GM21529 (cell line): ENCODE results near the gene ALPL.
"Not testable (repeated sequence)": the region's sequence is repeated elsewhere in the genome, so short reads cannot be mapped to it uniquely, and the experiment has no call there.

Experiments
- ATAC-seq: cut with Tn5 transposase; IDR thresholded peaks from one replicate; pipeline ENCODE4 v1.9.1; 2021; ENCODE audit not compliant: unreplicated experiment

The ALPL gene

GRCh38 chr1:21509351-21510112 lies at the start of gene ALPL:
ALPL (plus strand) TSS chr1:21509423; CDS start chr1:21554082, 44,659 bp downstream.
- ATAC-seq, result no peak

- not testable (repeated sequence) for ATAC-seq
Observed at GRCh38 chr1:21465127-21465526, 44.1 kb upstream of the ALPL start.

- ATAC-seq, result not testable (repeated sequence)
Observed at GRCh38 chr1:21467946-21468345, 41.3 kb upstream of the ALPL start.

- ATAC-seq, result no peak
Observed at GRCh38 chr1:21468599-21468998, 40.6 kb upstream of the ALPL start.

DNA sequence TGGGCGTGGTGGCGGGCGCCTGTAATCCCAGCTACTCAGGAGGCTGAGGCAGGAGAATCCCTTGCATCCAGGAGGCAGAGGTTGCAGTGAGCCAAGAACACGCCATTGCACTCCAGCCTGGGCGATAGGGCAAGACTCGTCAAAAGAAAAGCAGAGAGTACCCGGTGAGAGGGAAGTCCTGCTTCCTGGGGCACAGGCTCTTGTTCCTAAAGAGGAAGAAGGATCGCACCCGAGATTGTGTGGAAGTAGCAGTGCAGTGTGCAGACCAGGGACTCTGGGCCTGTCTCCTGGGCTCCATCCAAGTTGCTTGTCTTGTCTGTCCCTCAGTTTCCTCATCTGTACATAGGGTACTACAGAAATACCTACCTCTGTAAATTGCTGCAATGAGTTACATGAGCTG lies 39.6 kb upstream of the ALPL start:
- ATAC-seq, result no peak

- no peak for ATAC-seq
Observed at GRCh38 chr1:21472861-21473260, 36.4 kb upstream of the ALPL start.

GRCh38 chr1:21478356-21478755 lies 30.9 kb upstream of the ALPL start:
- ATAC-seq, result no peak

GRCh38 chr1:21483881-21484280 lies 25.3 kb upstream of the ALPL start:
- ATAC-seq, result not testable (repeated sequence)

DNA sequence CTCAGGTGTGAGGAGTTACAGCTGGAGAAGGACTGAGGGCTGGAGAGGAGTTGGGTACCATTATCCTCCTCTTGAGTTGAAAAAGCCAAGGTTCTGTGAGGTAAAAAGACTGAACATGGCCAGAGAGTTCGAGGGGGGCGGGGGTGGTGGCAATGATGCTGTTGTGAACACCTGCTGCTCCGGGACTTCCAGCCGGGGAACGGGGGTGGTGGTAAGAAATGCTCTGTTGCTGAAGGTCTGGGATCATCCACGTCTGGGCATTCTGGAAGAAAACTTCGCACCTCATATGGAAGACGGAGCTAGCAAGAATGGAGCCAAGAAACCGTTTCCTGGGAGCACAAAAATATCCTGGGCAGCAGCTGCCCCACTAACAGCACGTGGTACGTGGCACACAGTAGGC lies 20.1 kb upstream of the ALPL start:
- no peak for ATAC-seq

DNA sequence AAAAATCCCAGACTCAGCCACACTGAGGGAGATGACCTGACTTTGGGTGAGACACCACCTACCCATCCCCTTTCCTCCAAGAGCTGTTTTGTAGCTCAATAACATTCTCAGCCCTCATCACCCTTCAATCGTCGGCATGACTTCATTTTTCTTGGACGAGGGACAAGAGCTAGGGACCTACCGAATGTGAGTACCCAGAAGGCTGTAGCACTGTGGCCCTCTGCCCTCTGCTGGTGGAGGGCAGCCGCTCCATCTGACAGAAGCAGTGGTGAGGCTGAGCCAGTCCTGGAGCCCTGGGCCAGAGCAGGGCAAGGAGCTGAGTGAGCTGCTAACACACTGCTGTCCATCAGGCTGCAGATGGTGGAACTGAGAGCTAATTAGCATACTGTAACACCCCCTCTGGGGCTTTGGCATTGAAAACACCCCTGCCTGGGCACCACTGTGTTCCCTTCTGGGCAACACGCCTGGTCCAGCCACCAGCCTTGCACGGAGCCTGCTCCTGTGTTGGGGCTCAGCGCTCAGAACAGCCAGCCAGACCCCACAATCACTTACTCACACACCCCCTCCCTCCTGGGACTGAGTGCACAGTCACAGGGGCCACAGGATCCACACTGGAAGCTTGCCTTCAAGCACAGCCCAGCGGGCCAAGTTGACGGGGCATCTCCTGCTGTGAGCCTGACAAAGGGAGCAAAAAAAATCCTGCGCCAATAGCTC lies 18.3 kb upstream of the ALPL start:
- no peak for ATAC-seq

GRCh38 chr1:21491488-21492355 lies 17.5 kb upstream of the ALPL start:
- no peak for ATAC-seq

DNA sequence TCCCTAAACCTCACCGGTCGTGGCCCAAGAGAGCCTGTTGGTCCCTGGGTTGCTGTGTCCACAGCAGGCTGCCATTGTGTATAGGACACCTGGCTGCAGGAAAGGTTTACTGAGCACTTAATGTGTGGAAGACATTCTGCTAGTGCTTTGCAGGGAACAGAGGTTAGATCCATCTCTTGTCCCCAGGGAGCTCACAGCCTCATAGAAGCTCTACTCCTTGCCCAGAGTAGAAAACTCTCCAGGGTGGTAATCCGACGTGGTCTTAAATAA lies 16.9 kb upstream of the ALPL start:
- ATAC-seq, result no peak

- no peak for ATAC-seq
Observed at GRCh38 chr1:21494196-21494595, 15.0 kb upstream of the ALPL start.

DNA sequence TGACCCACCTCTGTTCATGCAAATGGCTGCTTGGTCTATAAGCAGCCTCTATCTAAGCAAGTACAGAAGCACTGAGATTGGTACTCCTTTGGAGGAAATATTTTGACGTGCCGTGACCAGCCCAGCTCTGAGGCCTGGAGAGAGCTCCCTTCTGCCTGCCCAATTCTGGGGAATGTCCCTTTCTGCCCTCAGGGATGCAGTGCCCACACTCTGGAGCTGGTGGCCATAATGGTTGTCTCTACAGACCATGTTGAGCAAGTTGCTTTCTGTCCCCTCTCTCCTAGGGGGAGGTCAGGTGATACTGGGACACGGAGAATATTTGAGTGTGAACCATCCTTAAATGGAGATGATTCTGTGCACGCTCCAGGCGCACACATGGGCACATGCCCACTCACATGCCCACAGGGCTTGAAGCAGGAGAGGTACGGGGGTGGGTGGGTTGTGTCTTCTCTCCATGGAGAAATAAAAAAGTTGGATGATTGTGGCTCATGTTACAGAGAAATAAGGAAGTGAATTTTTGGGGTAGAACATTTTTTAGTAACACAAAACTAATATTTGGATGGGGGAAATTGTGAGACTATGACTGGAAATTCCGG lies 13.9 kb upstream of the ALPL start:
- no peak for ATAC-seq

GRCh38 chr1:21496063-21496462 lies 13.2 kb upstream of the ALPL start:
- ATAC-seq, result no peak

GRCh38 chr1:21496886-21497285 lies 12.3 kb upstream of the ALPL start:
- ATAC-seq, result no peak

DNA sequence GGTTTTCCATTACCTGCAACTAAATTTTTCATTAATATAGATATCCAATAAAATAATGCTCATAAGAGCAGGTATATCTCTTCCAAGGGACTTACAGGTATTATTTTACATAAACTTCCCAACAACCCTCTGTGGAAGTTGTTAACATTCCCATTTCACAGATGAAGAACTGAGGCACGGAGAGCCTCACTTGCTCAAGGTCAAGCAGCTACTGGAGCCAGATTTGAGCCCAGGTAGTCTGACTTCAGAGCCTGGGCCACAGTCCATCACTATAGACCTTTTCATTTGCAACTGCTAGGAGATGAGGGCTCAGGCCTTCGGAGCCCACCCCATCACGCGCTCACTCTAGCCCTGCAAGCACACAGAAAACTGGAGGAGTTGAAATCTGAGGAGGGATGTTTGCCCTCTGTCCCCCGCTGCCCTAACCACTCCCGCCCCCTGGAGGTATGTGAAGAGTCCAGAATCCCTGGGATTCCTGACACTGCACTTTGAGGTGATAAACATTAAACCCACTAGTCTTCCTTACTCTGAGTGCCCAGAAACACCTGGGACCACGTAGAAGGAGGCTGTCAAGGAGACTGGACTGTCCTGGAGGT lies 11.7 kb upstream of the ALPL start:
- no peak for ATAC-seq

DNA sequence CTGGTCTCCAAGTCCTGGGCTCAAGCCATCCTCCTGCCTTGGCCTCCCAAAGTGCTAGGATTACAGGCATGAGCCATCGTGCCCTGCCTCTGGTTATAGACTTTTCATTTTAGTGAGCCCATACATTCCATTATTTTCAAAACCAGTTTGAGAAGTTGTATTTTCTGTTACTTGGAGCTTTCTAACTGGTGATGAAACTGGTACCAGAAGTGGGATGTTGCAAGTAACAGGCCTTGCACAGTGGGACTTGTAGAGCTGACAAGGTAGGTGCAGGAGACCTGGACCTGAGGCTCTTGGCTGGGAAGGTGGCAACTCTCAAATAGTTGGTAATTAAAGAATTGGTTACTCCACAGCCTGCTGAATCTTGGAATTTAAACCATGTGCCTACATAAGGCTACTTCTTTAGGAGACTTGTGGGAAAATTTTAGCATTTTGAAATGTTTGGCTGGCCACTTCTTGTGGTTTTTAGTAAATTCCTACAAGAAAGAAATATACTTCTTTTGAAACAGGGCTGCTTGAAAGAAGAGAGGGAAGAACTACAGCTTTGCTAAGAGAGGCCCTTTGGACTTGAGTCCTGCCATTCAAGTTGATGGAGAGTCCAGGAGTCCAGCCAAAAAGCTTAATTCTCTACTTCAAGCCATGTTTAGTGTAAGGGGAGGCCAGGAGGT lies 9.8 kb upstream of the ALPL start:
- ATAC-seq, result no peak

- ATAC-seq, result no peak
Observed at GRCh38 chr1:21503706-21504377, 5.4 kb upstream of the ALPL start.

DNA sequence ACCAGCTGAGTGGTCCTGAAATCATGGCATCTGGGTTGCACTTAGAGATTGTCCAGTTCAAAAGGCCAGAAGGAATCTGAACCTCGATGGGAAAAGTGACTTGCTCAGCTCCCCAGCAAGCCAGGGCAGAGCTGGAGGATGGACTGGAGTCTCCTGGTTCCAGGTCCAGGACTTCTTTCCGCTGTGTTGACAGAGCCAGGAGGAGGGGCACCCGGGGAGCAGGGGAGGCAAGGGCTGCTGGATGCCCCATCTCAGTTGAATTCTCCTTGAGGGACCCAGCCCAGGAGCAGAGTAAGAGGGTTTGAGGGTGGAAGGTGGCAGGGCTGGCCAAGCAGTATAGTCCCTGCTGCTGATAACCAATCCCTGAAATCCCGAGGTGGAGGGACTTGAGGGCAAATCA lies 2.4 kb upstream of the ALPL start:
- no peak for ATAC-seq
